Hair follicle dermal papilla cell (primary cell): ENCODE results near the gene PRAC1. TPM values are rescaled to one million over a fixed set of nuclear protein-coding genes. Genes with fewer than 3 reads are reported as not detected.

Experiments
- small RNA-seq: library from RNA; depleted of rRNA; stranded (forward); fragments of <200 nt; gene quantifications from one replicate; pipeline ENCODE3, GENCODE V24; 2012
- total RNA-seq: library from RNA; depleted of rRNA; stranded (reverse); fragments of >200 nt; gene quantifications from 2 replicates; pipeline ENCODE4 v1.2.3, GENCODE V29; 2012

PRAC1 gene
- total RNA-seq: not detected in 2 replicates

DNA sequence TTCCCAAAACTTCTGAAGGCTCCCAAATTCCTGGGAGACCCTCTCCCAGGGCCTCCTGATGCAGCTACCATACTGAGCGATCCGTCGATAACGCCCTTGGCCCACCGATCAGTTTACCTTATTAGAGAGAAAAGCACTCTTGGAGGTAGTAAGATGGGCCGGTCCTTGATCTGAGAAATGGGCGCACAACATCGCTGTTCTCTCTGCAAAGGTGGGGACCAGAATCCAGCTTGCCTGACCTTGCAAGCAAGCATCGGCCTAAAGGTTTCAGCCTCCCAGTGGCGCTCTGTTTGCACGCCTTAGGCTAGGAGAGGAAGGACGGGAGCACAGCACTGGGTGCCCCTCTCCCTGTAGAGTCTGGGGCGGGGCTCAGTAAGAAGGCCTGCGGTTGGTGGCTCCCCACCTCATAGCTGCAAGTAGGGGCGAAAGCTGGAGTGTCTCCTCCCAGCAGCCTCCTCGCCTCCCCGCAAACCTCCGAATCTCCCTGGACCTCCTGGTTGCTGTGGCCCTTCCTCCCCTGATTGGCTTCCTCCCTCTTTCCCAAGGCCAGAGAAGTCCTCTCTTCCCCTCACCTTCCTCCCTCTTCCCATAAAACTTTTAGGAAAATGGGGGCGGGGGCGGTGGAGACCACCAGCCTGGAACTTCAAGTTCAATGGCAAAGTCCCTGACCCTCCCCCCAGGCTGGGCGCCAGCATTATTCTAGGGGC lies at the start of gene PRAC1:
TSS of gene PRAC1 (minus strand) at position 318 of the 707 bp plus-strand sequence. CDS start at position 192, 126 bp downstream.

GRCh38 chr17:48728232-48729231 lies 6.2 kb upstream of the PRAC1 start, which contains the start of gene HOXB13:
TSS of gene HOXB13 (minus strand) at chr17:48728750. CDS start at chr17:48728593, 157 bp downstream.

GRCh38 chr17:48722915-48723422 lies 651 bp upstream of the PRAC1 start, which contains the start of gene PRAC2:
TSS of gene PRAC2 (plus strand) at chr17:48723185. CDS start at chr17:48724411, 1,226 bp downstream.

Small RNA genes lying within 50 kb of the gene (small RNA-seq; reads per million reads assigned to genes)
- gene AC091179.2: not detected
- gene COX6B1P2: not detected
- not detected for gene MIR3185
- not detected for gene RF02132
- gene RF02133: not detected
- gene RN7SL125P: not detected

Other genes starting within 250 kb of the PRAC1 start
- gene HOXB1, start 191.5 kb downstream of the PRAC1 start, total RNA-seq: not detected in 2 replicates
- gene HOXB2, start 177.4 kb downstream of the PRAC1 start, total RNA-seq: 9.6 and 11.2 TPM in 2 replicates
- gene HOXB4, start 144.2 kb downstream of the PRAC1 start, total RNA-seq: 1.3 and 2.1 TPM in 2 replicates
- 11.0 and 13.0 TPM in 2 replicates for gene HOXB3, start 132.3 kb downstream of the PRAC1 start, total RNA-seq
- 0.73 TPM in 1 of 2 replicates, not detected in the other for gene HOXB5, start 128.7 kb downstream of the PRAC1 start, total RNA-seq
- gene HOXB6, start 117.5 kb downstream of the PRAC1 start, total RNA-seq: 2.3 and 3.9 TPM in 2 replicates
- gene HOXB7, start 111.5 kb downstream of the PRAC1 start, total RNA-seq: 1.6 and 3.5 TPM in 2 replicates
- gene HOXB8, start 107.2 kb downstream of the PRAC1 start, total RNA-seq: not detected in 2 replicates
- gene HOXB9, start 96.2 kb downstream of the PRAC1 start, total RNA-seq: not detected in 2 replicates
- not detected in 2 replicates for gene PRAC2, start 667 bp upstream of the PRAC1 start, total RNA-seq
- not detected in 2 replicates for gene HOXB13, start 6.2 kb upstream of the PRAC1 start, total RNA-seq
- not detected in 2 replicates for gene TTLL6, start 94.7 kb upstream of the PRAC1 start, total RNA-seq
- 73.2 and 89.0 TPM in 2 replicates for gene CALCOCO2, start 108.5 kb upstream of the PRAC1 start, total RNA-seq
- gene ATP5MC1, start 170.3 kb upstream of the PRAC1 start, total RNA-seq: 40.2 and 56.7 TPM in 2 replicates
- 111 and 116 TPM in 2 replicates for gene UBE2Z, start 185.9 kb upstream of the PRAC1 start, total RNA-seq
- 62.5 and 82.3 TPM in 2 replicates for gene SNF8, start 222.3 kb upstream of the PRAC1 start, total RNA-seq
- not detected in 2 replicates for gene GIP, start 246.1 kb upstream of the PRAC1 start, total RNA-seq